Bronchial epithelial cell (primary cell): ENCODE measurements around the gene GRIP2. TPM values are rescaled to one million over a fixed set of nuclear protein-coding genes. Genes with fewer than 3 reads are reported as not detected.

ENCODE experiments used
- DNase-seq: peaks from one replicate; pipeline ENCODE4 v3.0.0-alpha.2; 2010; ENCODE audit warnings: low read depth
- FAIRE-seq: peaks from 2 replicates; lab custom pipeline; 2011; peaks lifted over from hg19 to GRCh38; lab: Jason Lieb, UNC
- H3K27me3 ChIP-seq: 2 replicates; pipeline ENCODE4 v1.5.1; 2011; ENCODE audit warnings: low read length; ENCODE audit not compliant: control insufficient read depth, insufficient read depth
- H3K36me3 ChIP-seq: 2 replicates; pipeline ENCODE4 v1.5.1; 2011; ENCODE audit warnings: low read length; ENCODE audit not compliant: control insufficient read depth, insufficient read depth
- H3K4me3 ChIP-seq: 2 replicates; pipeline ENCODE4 v1.5.1; 2011; ENCODE audit warnings: mild to moderate bottlenecking, low read depth, low read length, control low read depth
- CTCF ChIP-seq: IDR thresholded peaks from 2 replicates; pipeline ENCODE4 v1.5.1; 2011; ENCODE audit warnings: mild to moderate bottlenecking, moderate library complexity, low read length, control low read depth, inconsistent platforms; ENCODE audit not compliant: insufficient read depth, severe bottlenecking
- total RNA-seq: library from RNA; depleted of rRNA; stranded (reverse); fragments of >200 nt; gene quantifications from 2 replicates; pipeline ENCODE4 v1.2.1, GENCODE V29; 2014

Gene GRIP2
- total RNA-seq, 1 donor from 2014 or later: under 0.01 TPM

DNA sequence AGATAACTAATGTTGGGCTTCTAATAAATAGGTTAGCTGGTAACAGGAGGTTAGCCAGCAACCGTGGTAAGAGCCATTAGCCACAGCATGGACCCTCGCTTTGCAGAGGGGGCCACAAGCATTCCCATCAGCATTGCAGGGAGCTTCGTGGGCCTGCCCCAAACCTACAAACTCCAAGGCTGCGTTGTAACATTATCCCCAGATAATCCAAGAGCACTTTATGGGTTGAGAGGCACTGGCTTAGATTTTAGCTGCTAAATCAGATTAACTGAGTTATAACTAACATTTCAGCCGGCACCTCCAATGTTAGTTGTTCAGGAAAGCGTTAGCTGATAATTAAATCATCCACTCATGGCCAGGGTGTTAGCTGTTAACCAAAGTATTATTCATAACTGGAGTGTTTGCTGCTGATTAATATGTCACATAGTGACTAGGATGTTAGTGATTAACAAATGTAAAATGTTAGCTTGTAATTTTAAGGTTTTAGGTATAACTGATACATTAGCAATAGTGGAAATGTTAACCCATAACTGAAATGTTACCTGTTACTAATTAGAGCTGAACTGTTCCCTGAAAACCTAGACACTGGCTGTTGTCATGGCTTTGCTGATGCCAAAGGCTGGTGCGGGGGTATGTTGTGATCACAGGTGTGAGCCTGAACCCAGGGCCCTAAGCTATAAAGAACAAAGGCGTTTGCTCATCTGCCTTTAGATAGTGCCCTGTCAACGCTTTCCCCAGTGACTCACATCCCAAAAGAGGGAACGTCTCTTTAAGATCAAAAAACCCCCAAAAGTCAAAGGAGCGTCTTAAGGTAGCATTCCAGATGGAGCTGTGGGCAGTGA lies 81.5 kb downstream of the GRIP2 start:
- no peak overlapping the region for H3K4me3 ChIP-seq
- DNase-seq (peak; percentile 77), FAIRE-seq (no peak)
- TF ChIP-seq CTCF: no peak
- H3K36me3 ChIP-seq: no peaks in the 10 kb centered on the region
- H3K27me3 ChIP-seq: no peaks in the 10 kb centered on the region

- Histone ChIP-seq H3K4me3 (no peak overlapping the region), H3K27me3 (no peaks in the 10 kb centered on the region), H3K36me3 (no peaks in the 10 kb centered on the region)
- DNase-seq (no peak), FAIRE-seq (no peak)
- no peak for TF ChIP-seq CTCF
Measured at GRCh38 chr3:14457999-14458398, 82.1 kb downstream of the GRIP2 start.

DNA sequence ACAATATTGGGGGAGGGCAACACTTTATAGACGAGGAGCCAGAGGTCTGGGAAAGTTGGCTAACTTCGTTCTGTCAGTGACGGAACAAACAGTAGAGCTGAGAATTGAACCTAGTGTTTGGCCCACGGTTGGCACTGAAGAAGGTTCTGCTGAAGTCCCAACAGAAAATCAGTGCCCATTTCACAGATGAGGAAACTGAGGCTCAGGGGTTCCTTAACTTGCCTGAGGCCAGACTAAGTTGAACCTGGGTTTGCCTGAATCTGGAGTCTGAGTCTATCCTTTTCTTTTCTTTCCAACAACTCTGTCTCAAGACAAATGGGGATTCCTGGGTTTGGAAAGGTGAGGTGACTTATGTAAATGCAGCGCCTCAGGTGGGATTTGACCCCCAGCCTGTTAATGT lies 82.7 kb downstream of the GRIP2 start:
- TF ChIP-seq CTCF: no peak
- Histone ChIP-seq H3K4me3 (no peak overlapping the region), H3K36me3 (no peaks in the 10 kb centered on the region), H3K27me3 (no peaks in the 10 kb centered on the region)
- FAIRE-seq (no peak), DNase-seq (no peak)

DNA sequence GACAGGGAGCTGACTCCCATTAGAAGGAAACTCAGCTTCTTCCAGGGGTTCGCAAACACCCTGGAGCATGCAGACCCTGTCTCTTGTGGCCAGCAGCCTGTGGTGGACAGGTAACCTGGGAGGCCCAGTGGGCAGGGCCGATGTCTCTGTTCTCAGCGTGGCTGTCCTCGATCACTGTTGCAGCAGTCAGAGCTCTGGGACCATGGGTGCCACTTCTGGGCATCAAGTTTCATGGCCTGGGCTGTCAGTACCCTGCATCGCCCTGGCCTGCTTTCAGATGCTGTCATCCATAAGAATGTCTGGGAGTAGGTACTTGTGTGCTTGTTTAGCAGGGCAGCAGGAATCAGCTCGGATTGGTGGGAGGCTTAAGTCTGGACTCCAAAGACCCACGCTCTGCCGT lies 83.3 kb downstream of the GRIP2 start:
- FAIRE-seq (no peak), DNase-seq (no peak)
- TF ChIP-seq CTCF: no peak
- Histone ChIP-seq H3K36me3 (no peaks in the 10 kb centered on the region), H3K27me3 (no peaks in the 10 kb centered on the region), H3K4me3 (no peak overlapping the region)

- H3K36me3 ChIP-seq: no peaks in the 10 kb centered on the region
- FAIRE-seq (no peak), DNase-seq (no peak)
- no peak for TF ChIP-seq CTCF
- no peaks in the 10 kb centered on the region for H3K27me3 ChIP-seq
- H3K4me3 ChIP-seq: no peak overlapping the region
Measured at GRCh38 chr3:14455571-14456317, 84.4 kb downstream of the GRIP2 start.
